Ovary (tissue), 3 donors: ENCODE results near the gene TDRD9.

Experiments
- EP300 ChIP-seq: sonication (generic); formaldehyde crosslinking; IDR thresholded peaks from one replicate; pipeline ENCODE4 v1.6.1; 2017; ENCODE audit warnings: antibody characterized with exemption
- POLR2A ChIP-seq: fragments of 450-650 bp; IDR thresholded peaks from one replicate; pipeline ENCODE4 v1.6.1; 2017; ENCODE audit warnings: antibody characterized with exemption, mild to moderate bottlenecking, moderate library complexity
- TF ChIP-seq, protein P1 (sequence below), 3 donors: fragments of 450-650 bp in 2 of 3; fragments of 200-600 bp in 1 of 3; IDR thresholded peaks; one replicate each; pipeline versions ENCODE4 v1.5.1 to v1.8.0; 2016 to 2022; ENCODE audit warnings: antibody characterized with exemption in 3 of 3, mild to moderate bottlenecking in 1 of 3
- donor health status: DM: no; HTN: no; CAD: no.

DNA sequence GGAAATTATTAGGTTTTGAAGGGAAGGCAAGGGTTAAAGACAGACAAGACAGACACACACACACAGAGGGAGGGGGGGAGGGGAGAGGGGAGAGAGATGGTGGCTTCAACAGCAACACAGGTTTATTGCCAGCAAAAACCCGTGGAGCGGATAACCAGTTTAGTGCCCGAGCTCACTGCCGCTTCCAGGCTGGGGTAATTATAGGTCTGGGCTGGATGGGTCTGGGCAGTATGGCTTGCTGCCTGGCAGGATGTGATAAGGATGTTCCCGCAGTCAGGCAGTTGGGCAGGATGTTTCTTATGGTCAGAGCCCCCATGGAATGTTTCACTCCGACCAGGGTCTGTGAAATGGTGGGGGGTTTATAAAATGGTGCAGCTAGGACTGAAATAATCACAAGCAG lies 4.4 kb upstream of the TDRD9 start:
- TF ChIP-seq, protein P1, sequence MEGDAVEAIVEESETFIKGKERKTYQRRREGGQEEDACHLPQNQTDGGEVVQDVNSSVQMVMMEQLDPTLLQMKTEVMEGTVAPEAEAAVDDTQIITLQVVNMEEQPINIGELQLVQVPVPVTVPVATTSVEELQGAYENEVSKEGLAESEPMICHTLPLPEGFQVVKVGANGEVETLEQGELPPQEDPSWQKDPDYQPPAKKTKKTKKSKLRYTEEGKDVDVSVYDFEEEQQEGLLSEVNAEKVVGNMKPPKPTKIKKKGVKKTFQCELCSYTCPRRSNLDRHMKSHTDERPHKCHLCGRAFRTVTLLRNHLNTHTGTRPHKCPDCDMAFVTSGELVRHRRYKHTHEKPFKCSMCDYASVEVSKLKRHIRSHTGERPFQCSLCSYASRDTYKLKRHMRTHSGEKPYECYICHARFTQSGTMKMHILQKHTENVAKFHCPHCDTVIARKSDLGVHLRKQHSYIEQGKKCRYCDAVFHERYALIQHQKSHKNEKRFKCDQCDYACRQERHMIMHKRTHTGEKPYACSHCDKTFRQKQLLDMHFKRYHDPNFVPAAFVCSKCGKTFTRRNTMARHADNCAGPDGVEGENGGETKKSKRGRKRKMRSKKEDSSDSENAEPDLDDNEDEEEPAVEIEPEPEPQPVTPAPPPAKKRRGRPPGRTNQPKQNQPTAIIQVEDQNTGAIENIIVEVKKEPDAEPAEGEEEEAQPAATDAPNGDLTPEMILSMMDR (IDR thresholded peaks at IDR 0.05), result no peak
- TF ChIP-seq POLR2A, result no peak
- no peak for TF ChIP-seq EP300
